Thyroid gland (tissue), 4 donors: Measurements from ENCODE around the gene EXOC8.

Experiments used
- CTCF ChIP-seq, 6 experiments: fragments of 200-600 bp in 3 of 6; fragments of 450-650 bp in 3 of 6; sonication (generic) in 3 of 6; IDR thresholded peaks; one replicate each; pipeline ENCODE4 v1.5.1; 2016 to 2019; ENCODE audit warnings: antibody characterized with exemption in 6 of 6, mild to moderate bottlenecking in 2 of 6, inconsistent platforms in 1 of 6, moderate library complexity in 1 of 6
- POLR2A ChIP-seq, 2 donors: fragments of 450-650 bp; IDR thresholded peaks; one replicate each; pipeline ENCODE4 v1.6.1; 2017; ENCODE audit warnings: antibody characterized with exemption in 2 of 2, mild to moderate bottlenecking in 2 of 2, moderate library complexity in 1 of 2

- TF ChIP-seq CTCF (IDR thresholded peaks at IDR 0.05) (no peak), POLR2A (IDR thresholded peaks at IDR 0.05) (no peak)
These were observed 45.7 kb upstream of the EXOC8 start for GRCh38 chr1:231383159-231383860.
